Keratinocyte (primary cell): Measurements from ENCODE around the gene BTNL8. TPM values are rescaled to one million over a fixed set of nuclear protein-coding genes. Genes with fewer than 3 reads are reported as not detected.

Experiments
- DNase-seq: peaks from one replicate; pipeline ENCODE4 v3.0.0-alpha.2; 2011; ENCODE audit warnings: low read depth, missing footprints, low spot score
- FAIRE-seq: peaks from 2 replicates; lab custom pipeline; 2011; peaks lifted over from hg19 to GRCh38; lab: Jason Lieb, UNC
- H2AFZ ChIP-seq: 2 replicates; pipeline ENCODE4 v1.6.0; 2012; ENCODE audit warnings: low read length, control low read depth, inconsistent platforms; ENCODE audit not compliant: control insufficient read depth
- H3K27ac ChIP-seq: 2 replicates; pipeline ENCODE4 v1.5.1; 2011; ENCODE audit warnings: low read length; ENCODE audit not compliant: control insufficient read depth, insufficient read depth
- H3K27me3 ChIP-seq: 3 replicates; pipeline ENCODE4 v1.6.0; 2011; ENCODE audit warnings: low read length; ENCODE audit not compliant: control insufficient read depth, insufficient read depth; ENCODE audit errors: extremely low read depth
- H3K36me3 ChIP-seq, 2 experiments: 2 replicates in 1 of 2; 3 replicates in 1 of 2; pipeline ENCODE4 v1.5.1; 2011; ENCODE audit warnings: low read length in 2 of 2, mild to moderate bottlenecking in 1 of 2; ENCODE audit not compliant: control insufficient read depth in 2 of 2, insufficient read depth in 2 of 2; ENCODE audit errors: extremely low read depth in 1 of 2
- H3K4me1 ChIP-seq: 3 replicates; pipeline ENCODE4 v1.5.1; 2011; ENCODE audit warnings: low read length; ENCODE audit not compliant: control insufficient read depth, insufficient read depth; ENCODE audit errors: extremely low read depth
- H3K4me2 ChIP-seq: 3 replicates; pipeline ENCODE4 v1.6.0; 2011; ENCODE audit warnings: low read depth, low read length; ENCODE audit not compliant: control insufficient read depth, insufficient read depth; ENCODE audit errors: extremely low read depth
- H3K4me3 ChIP-seq, 3 experiments: fragments of 200-600 bp in 1 of 3; sonication (generic) in 1 of 3; 2 replicates in 2 of 3; 3 replicates in 1 of 3; pipeline ENCODE4 v1.5.1; 2011 to 2016; ENCODE audit warnings: low read length in 3 of 3, mild to moderate bottlenecking in 3 of 3, control low read depth in 2 of 3, inconsistent platforms in 1 of 3, low read depth in 1 of 3, mixed read lengths in 1 of 3, mixed run types in 1 of 3, moderate library complexity in 1 of 3; ENCODE audit not compliant: control insufficient read depth in 2 of 3, insufficient read depth in 2 of 3; ENCODE audit errors: extremely low read depth in 1 of 3
- H3K79me2 ChIP-seq: 2 replicates; pipeline ENCODE4 v1.6.0; 2012; ENCODE audit warnings: low read length; ENCODE audit not compliant: control insufficient read depth, insufficient read depth
- H3K9ac ChIP-seq: 3 replicates; pipeline ENCODE4 v1.6.0; 2011; ENCODE audit warnings: low read length; ENCODE audit not compliant: control insufficient read depth, insufficient read depth; ENCODE audit errors: extremely low read depth
- H3K9me1 ChIP-seq: 3 replicates; pipeline ENCODE4 v1.6.0; 2011; ENCODE audit warnings: low read length; ENCODE audit not compliant: control insufficient read depth, insufficient read depth; ENCODE audit errors: extremely low read depth
- H3K9me3 ChIP-seq: 2 replicates; pipeline ENCODE4 v1.5.1; 2012; ENCODE audit warnings: low read depth, low read length; ENCODE audit not compliant: control insufficient read depth
- H4K20me1 ChIP-seq: 3 replicates; pipeline ENCODE4 v1.6.0; 2011; ENCODE audit warnings: low read length; ENCODE audit not compliant: control insufficient read depth, insufficient read depth; ENCODE audit errors: extremely low read depth
- dilution Hi-C: fragments of 300-500 bp; cut with MboI; formaldehyde crosslinking; loops from one replicate; pipeline ENCODE4 v1.7.0; 2020; ENCODE audit warnings: low sequenced_read_pairs; ENCODE audit not compliant: extremely low pct_ligation_motif_present
- polyA plus RNA-seq, 5 experiments: library from polyadenylated mRNA; depleted of rRNA in 3 of 5; stranded (reverse) in 3 of 5; stranded (forward) in 1 of 5; unstranded in 1 of 5; fragments of >200 nt; gene quantifications; 1 replicate in 1 of 5; 2 replicates in 3 of 5; 3 replicates in 1 of 5; pipeline versions ENCODE4 v1.2.1 to v1.2.3, GENCODE V29; 2011 to 2012; ENCODE audit warnings: missing spikeins in 2 of 5, low read depth in 1 of 5, low replicate concordance in 1 of 5
- TF ChIP-seq, protein P1 (sequence below), 3 experiments: IDR thresholded peaks in 1 of 3; conservative IDR thresholded peaks in 1 of 3; optimal IDR thresholded peaks in 1 of 3; 2 replicates in 2 of 3; 3 replicates in 1 of 3; pipeline versions ENCODE3 to v1.5.1; 2011; ENCODE audit warnings: low read length in 3 of 3, mild to moderate bottlenecking in 3 of 3, moderate library complexity in 2 of 3, control low read depth in 1 of 3, inconsistent platforms in 1 of 3; ENCODE audit not compliant: insufficient read depth in 2 of 3; ENCODE audit errors: extremely low read depth in 1 of 3

The BTNL8 gene
- polyA plus RNA-seq, 1 donor (not counting 4 experiments of a cell fraction or from before 2014, with no cell fraction given) = not detected

DNA sequence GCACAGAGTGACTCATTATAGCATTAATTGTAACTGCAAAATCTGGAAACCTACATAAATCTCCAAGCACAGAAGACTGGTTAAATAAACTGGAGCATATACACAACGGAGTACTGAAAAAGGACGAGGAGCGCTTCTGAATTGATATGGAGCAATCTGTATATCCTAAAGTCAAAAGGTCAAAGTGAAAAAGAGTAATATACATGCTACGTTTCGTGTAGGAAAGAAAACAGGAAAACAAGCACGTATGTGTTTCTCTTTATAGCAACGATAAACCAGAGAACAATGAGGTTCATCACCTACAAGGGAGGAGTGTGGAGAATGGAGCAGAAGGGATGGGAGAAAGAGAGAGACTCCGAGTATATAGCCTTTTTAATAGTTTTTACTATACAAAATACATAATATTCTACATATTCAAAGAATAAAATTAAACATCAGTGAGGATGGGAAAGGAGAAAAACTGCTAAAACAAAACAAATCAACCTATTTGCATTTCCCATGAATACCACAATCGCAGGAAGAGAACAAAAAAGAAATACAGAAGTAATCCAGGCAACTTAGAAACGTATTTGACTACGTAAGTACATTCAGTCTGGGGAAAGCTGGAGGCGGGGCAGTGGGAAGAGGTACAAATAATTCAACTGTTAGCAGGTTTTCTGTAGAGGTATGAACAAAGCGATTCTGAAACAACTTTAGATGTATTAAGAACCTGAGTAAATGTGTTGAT, 45.7 kb upstream of the BTNL8 start:
- Histone ChIP-seq H3K9ac (no peak overlapping the region), H3K79me2 (no peaks in the 10 kb centered on the region), H3K9me1 (no peaks in the 10 kb centered on the region), H3K27ac (no peak overlapping the region), H3K4me3 (no peak overlapping the region), H3K27me3 (no peaks in the 10 kb centered on the region), H4K20me1 (no peaks in the 10 kb centered on the region), H3K9me3 (peaks cover 10% of the 10 kb centered on the region), H3K4me2 (no peak overlapping the region), H2AFZ (no peak overlapping the region), H3K36me3 (peaks cover 24 to 29% of the 10 kb centered on the region in 2 experiments), H3K4me1 (no peaks in the 10 kb centered on the region)
- TF ChIP-seq, protein P1, sequence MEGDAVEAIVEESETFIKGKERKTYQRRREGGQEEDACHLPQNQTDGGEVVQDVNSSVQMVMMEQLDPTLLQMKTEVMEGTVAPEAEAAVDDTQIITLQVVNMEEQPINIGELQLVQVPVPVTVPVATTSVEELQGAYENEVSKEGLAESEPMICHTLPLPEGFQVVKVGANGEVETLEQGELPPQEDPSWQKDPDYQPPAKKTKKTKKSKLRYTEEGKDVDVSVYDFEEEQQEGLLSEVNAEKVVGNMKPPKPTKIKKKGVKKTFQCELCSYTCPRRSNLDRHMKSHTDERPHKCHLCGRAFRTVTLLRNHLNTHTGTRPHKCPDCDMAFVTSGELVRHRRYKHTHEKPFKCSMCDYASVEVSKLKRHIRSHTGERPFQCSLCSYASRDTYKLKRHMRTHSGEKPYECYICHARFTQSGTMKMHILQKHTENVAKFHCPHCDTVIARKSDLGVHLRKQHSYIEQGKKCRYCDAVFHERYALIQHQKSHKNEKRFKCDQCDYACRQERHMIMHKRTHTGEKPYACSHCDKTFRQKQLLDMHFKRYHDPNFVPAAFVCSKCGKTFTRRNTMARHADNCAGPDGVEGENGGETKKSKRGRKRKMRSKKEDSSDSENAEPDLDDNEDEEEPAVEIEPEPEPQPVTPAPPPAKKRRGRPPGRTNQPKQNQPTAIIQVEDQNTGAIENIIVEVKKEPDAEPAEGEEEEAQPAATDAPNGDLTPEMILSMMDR (optimal IDR thresholded peaks at IDR 0.05 in 1 of 3, IDR thresholded peaks at IDR 0.05 in 1 of 3, conservative IDR thresholded peaks at IDR 0.05 in 1 of 3; ENCODE audit: extremely low read depth in 1 of 3, insufficient read depth in 2 of 3, low read length in 3 of 3) = no peak
- dilution Hi-C loops = no loop called here
- FAIRE-seq (no peak), DNase-seq (no peak)

DNA sequence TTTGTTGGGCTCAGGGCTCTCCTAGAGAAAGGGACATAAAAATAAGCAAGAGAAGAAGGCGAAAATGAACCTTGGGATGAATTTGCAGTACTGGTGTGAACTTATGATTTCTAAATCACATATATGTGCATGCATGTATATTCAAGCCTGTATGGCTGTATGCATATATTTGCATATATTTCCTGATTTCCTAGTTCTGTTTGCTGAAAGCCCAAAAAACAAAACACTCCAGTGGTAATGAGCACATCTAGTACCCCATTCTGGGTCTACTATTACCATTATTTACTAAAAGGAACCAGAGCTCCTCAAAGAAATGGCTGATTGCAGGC, 45.1 kb upstream of the BTNL8 start:
- H3K4me2 ChIP-seq = no peak overlapping the region
- FAIRE-seq = no peak

More for the DNA sequence above, 45.1 kb upstream of the BTNL8 start:
- DNase-seq = no peak
- Histone ChIP-seq H3K27ac (no peak overlapping the region), H3K9ac (no peak overlapping the region), H3K27me3 (no peaks in the 10 kb centered on the region), H3K9me1 (no peaks in the 10 kb centered on the region), H3K79me2 (peaks cover 4% of the 10 kb centered on the region), H4K20me1 (no peaks in the 10 kb centered on the region), H3K4me3 (no peak overlapping the region), H2AFZ (no peak overlapping the region), H3K9me3 (peaks cover 10% of the 10 kb centered on the region), H3K36me3 (peaks cover 27 to 31% of the 10 kb centered on the region in 2 experiments), H3K4me1 (no peaks in the 10 kb centered on the region)
- dilution Hi-C loops = no loop called here
- TF ChIP-seq, protein P1 (optimal IDR thresholded peaks at IDR 0.05 in 1 of 3, IDR thresholded peaks at IDR 0.05 in 1 of 3, conservative IDR thresholded peaks at IDR 0.05 in 1 of 3; ENCODE audit: extremely low read depth in 1 of 3, insufficient read depth in 2 of 3, low read length in 3 of 3) = no peak
